Endothelial cell of umbilical vein (primary cell): ENCODE data around the gene ALG13. TPM values are rescaled to one million over a fixed set of nuclear protein-coding genes. Genes with fewer than 3 reads are reported as not detected.

Experiments
- BruUV-seq: library from RNA; stranded (reverse); fragments of 400-500 nt; replicated peaks from 2 replicates; lab custom pipeline; 2021; lab: Mats Ljungman, UMichigan
- CTCF ChIA-PET: fragments of 300-600, 350-600 bp; sonication (Branson Sonifier 250); formaldehyde crosslinking; loops from one replicate; lab custom pipeline; 2021; ENCODE audit warnings: antibody characterized with exemption, inconsistent platforms; lab: Charles Lee
- POLR2A ChIA-PET: fragments of 300-600, 350-600 bp; sonication (Branson Sonifier 250); formaldehyde crosslinking; loops from one replicate; lab custom pipeline; 2021; ENCODE audit warnings: antibody characterized with exemption, inconsistent platforms; lab: Charles Lee
- DNase-seq: peaks from one replicate; pipeline ENCODE4 v3.0.0-alpha.2; 2011; ENCODE audit warnings: low read depth, low spot score
- FAIRE-seq: peaks from 2 replicates; lab custom pipeline; 2011; peaks lifted over from hg19 to GRCh38; lab: Jason Lieb, UNC
- H2AFZ ChIP-seq: 2 replicates; pipeline ENCODE4 v1.6.0; 2012; ENCODE audit warnings: low read depth, low read length, control low read depth, inconsistent platforms
- H3K27ac ChIP-seq: 2 replicates; pipeline ENCODE4 v1.5.1; 2011; ENCODE audit warnings: low read depth, mild to moderate bottlenecking, control low read depth, low read length, moderate library complexity; ENCODE audit not compliant: insufficient read depth
- H3K27me3 ChIP-seq, 2 experiments: 2 replicates each; pipeline versions ENCODE4 v1.6.0 to v1.6.1; 2011; ENCODE audit warnings: low read length in 2 of 2, mixed read lengths in 1 of 2; ENCODE audit not compliant: control insufficient read depth in 2 of 2, insufficient read depth in 2 of 2
- H3K36me3 ChIP-seq, 2 experiments: 2 replicates in 1 of 2; 3 replicates in 1 of 2; pipeline ENCODE4 v1.5.1; 2011; ENCODE audit warnings: low read length in 2 of 2, mild to moderate bottlenecking in 1 of 2, moderate library complexity in 1 of 2; ENCODE audit not compliant: control insufficient read depth in 2 of 2, insufficient read depth in 2 of 2; ENCODE audit errors: extremely low read depth in 1 of 2
- H3K4me1 ChIP-seq: 3 replicates; pipeline ENCODE4 v1.5.1; 2011; ENCODE audit warnings: mild to moderate bottlenecking, low read length; ENCODE audit not compliant: control insufficient read depth, insufficient read depth; ENCODE audit errors: extremely low read depth
- H3K4me2 ChIP-seq: 2 replicates; pipeline ENCODE4 v1.6.1; 2011; ENCODE audit warnings: low read length, control low read depth, mixed read lengths; ENCODE audit not compliant: insufficient read depth
- H3K4me3 ChIP-seq, 3 experiments: fragments of 200-600 bp in 1 of 3; sonication (generic), shearing (Covaris generic) in 1 of 3; replicated peaks in 1 of 3; 2 replicates each; pipeline ENCODE4 v1.5.1; 2011 to 2016; ENCODE audit warnings: control low read depth in 3 of 3, low read length in 3 of 3, mild to moderate bottlenecking in 2 of 3, inconsistent platforms in 1 of 3, low read depth in 1 of 3, moderate library complexity in 1 of 3; ENCODE audit not compliant: insufficient read depth in 1 of 3
- H3K79me2 ChIP-seq: 2 replicates; pipeline ENCODE4 v1.6.0; 2012; ENCODE audit warnings: low read length, inconsistent platforms; ENCODE audit not compliant: control insufficient read depth, insufficient read depth
- H3K9ac ChIP-seq: replicated peaks from 2 replicates; pipeline ENCODE3; 2011; ENCODE audit warnings: low read length, control low read depth; ENCODE audit not compliant: insufficient read depth; ENCODE audit errors: extremely low read depth
- H3K9me1 ChIP-seq: replicated peaks from 3 replicates; pipeline ENCODE4 v1.6.0; 2011; ENCODE audit warnings: mild to moderate bottlenecking, low read length; ENCODE audit not compliant: control insufficient read depth, insufficient read depth; ENCODE audit errors: extremely low read depth
- H3K9me3 ChIP-seq: replicated peaks from 2 replicates; pipeline ENCODE4 v1.5.1; 2012; ENCODE audit warnings: low read length, inconsistent platforms; ENCODE audit not compliant: control insufficient read depth, insufficient read depth
- H4K20me1 ChIP-seq: replicated peaks from 2 replicates; pipeline ENCODE3; 2011; ENCODE audit warnings: mild to moderate bottlenecking, low read length; ENCODE audit not compliant: control insufficient read depth, insufficient read depth; ENCODE audit errors: extremely low read depth
- CTCF ChIP-seq, 2 donors: IDR thresholded peaks; 1 replicate in 1 of 2; 2 replicates in 1 of 2; pipeline ENCODE4 v1.5.1; 2011; ENCODE audit warnings: low read length in 2 of 2, mild to moderate bottlenecking in 2 of 2, moderate library complexity in 2 of 2, control low read depth in 1 of 2, inconsistent platforms in 1 of 2, low read depth in 1 of 2; ENCODE audit not compliant: insufficient read depth in 1 of 2; ENCODE audit errors: extremely low read depth in 1 of 2
- EZH2 ChIP-seq: IDR thresholded peaks from 2 replicates; pipeline ENCODE4 v1.6.1; 2012; ENCODE audit warnings: borderline replicate concordance, low read depth, mild to moderate bottlenecking, moderate library complexity, low read length, inconsistent platforms; ENCODE audit not compliant: severe bottlenecking
- FOS ChIP-seq: IDR thresholded peaks from 2 replicates; pipeline ENCODE4 v1.6.1; 2011; ENCODE audit warnings: mild to moderate bottlenecking, low read length, moderate library complexity, borderline replicate concordance; ENCODE audit not compliant: insufficient read depth
- GATA2 ChIP-seq: IDR thresholded peaks from 2 replicates; pipeline ENCODE4 v1.7.0; 2011; ENCODE audit warnings: low read depth, mild to moderate bottlenecking, moderate library complexity, mixed read lengths, low read length; ENCODE audit not compliant: insufficient read length, insufficient read depth
- JUN ChIP-seq: IDR thresholded peaks from 2 replicates; pipeline ENCODE4 v1.6.1; 2011; ENCODE audit warnings: borderline replicate concordance, low read depth; ENCODE audit not compliant: insufficient read length, insufficient read depth
- MAX ChIP-seq: IDR thresholded peaks from 2 replicates; pipeline ENCODE4 v1.6.1; 2011; ENCODE audit not compliant: insufficient read depth, insufficient read length
- MYC ChIP-seq: IDR thresholded peaks from one replicate; pipeline ENCODE4 v1.6.1; 2011; ENCODE audit warnings: mild to moderate bottlenecking, low read depth, low read length
- POLR2A ChIP-seq: IDR thresholded peaks from 2 replicates; pipeline ENCODE4 v1.6.1; 2012; ENCODE audit warnings: low read depth, mild to moderate bottlenecking, control low read depth, low read length
- POLR2AphosphoS5 ChIP-seq: IDR thresholded peaks from 2 replicates; pipeline ENCODE4 v1.6.1; 2012; ENCODE audit warnings: low read depth, mild to moderate bottlenecking, control low read depth, low read length, moderate library complexity; ENCODE audit not compliant: insufficient read depth
- dilution Hi-C: fragments of 300-500 bp; cut with MboI; formaldehyde crosslinking; loops from one replicate; pipeline ENCODE4 v1.15.0; 2019; ENCODE audit warnings: low sequenced_read_pairs; ENCODE audit not compliant: extremely low pct_ligation_motif_present
- intact Hi-C: fragments of 100-400 bp; cut with micrococcal nuclease; formaldehyde crosslinking; loops from one replicate; pipeline ENCODE4 v1.10.0; 2022
- polyA plus RNA-seq, 4 experiments: library from polyadenylated mRNA; depleted of rRNA in 3 of 4; stranded (reverse) in 3 of 4; unstranded in 1 of 4; fragments of >200 nt; gene quantifications; 2 replicates each; pipeline versions ENCODE4 v1.2.1 to v1.2.3, GENCODE V29; 2011 to 2012; ENCODE audit warnings: missing spikeins in 1 of 4
- total RNA-seq: library from RNA; stranded (reverse); gene quantifications from 2 replicates; pipeline ENCODE4 v1.2.3, GENCODE V29; 2021

ALG13 gene
- total and polyA plus RNA-seq, 2 donors (not counting 3 experiments of a cell fraction or from before 2014, with no cell fraction given): 37.9 to 59.2 TPM

- DNase-seq (no peak), FAIRE-seq (no peak)
- no peak overlapping the region for H3K4me2 ChIP-seq
- H3K9ac ChIP-seq: no peak overlapping the region
- no peaks in the 10 kb centered on the region for H3K79me2 ChIP-seq
- POLR2A ChIA-PET: no interaction called here
- dilution Hi-C loops (no loop called here), intact Hi-C loops (no loop called here)
- no peak overlapping the region for H3K27ac ChIP-seq
- H3K4me3 ChIP-seq: no peak overlapping the region
- no TSS peak for BruUV-seq
- H3K9me1 ChIP-seq: no peaks in the 10 kb centered on the region
- CTCF ChIA-PET: no interaction called here
- H3K9me3 ChIP-seq: no peaks in the 10 kb centered on the region
- no peaks in the 10 kb centered on the region for H3K4me1 ChIP-seq
- no peaks in the 10 kb centered on the region for H3K36me3 ChIP-seq
- H2AFZ ChIP-seq: no peak overlapping the region
- TF ChIP-seq MYC: no peak
- TF ChIP-seq GATA2: no peak
- H4K20me1 ChIP-seq: no peaks in the 10 kb centered on the region
- no peaks in the 10 kb centered on the region for H3K27me3 ChIP-seq
These were observed 62.3 kb downstream of the ALG13 start for GRCh38 chrX:111743316-111743715.

- no TSS peak for BruUV-seq
- CTCF ChIA-PET: no interaction called here
These were observed 75.5 kb downstream of the ALG13 start for GRCh38 chrX:111756486-111756885.

More at GRCh38 chrX:111756486-111756885, 75.5 kb downstream of the ALG13 start:
- Histone ChIP-seq H3K36me3 (no peaks in the 10 kb centered on the region), H3K9me1 (no peaks in the 10 kb centered on the region), H3K27me3 (no peaks in the 10 kb centered on the region), H3K9me3 (no peaks in the 10 kb centered on the region), H3K27ac (no peak overlapping the region), H3K4me1 (no peaks in the 10 kb centered on the region), H4K20me1 (no peaks in the 10 kb centered on the region), H3K9ac (no peak overlapping the region), H3K79me2 (no peaks in the 10 kb centered on the region), H2AFZ (no peak overlapping the region), H3K4me2 (no peak overlapping the region), H3K4me3 (no peak overlapping the region)
- DNase-seq (no peak), FAIRE-seq (no peak)
- dilution Hi-C loops: no loop called here
- intact Hi-C loops: no loop called here
- no peak for TF ChIP-seq POLR2A
- TF ChIP-seq CTCF (IDR thresholded peaks at IDR 0.05; ENCODE audit: extremely low read depth in 1 of 2, insufficient read depth in 1 of 2, low read depth in 1 of 2, low read length in 2 of 2): no peak
- TF ChIP-seq POLR2AphosphoS5: no peak
- TF ChIP-seq EZH2: no peak
- no peak for TF ChIP-seq JUN
- no peak for TF ChIP-seq MAX
- TF ChIP-seq MYC: no peak
- TF ChIP-seq GATA2: no peak
- no peak for TF ChIP-seq FOS
- POLR2A ChIA-PET: no interaction called here
